NOMO-1 treated with DMSO at 0.1 percent for 48 hours (cell line): Measurements from ENCODE around the gene CFAP61.
A peak's percentile ranks its signal among the peaks of the same experiment; 100 is the strongest.

Experiments
- DNase-seq: peaks from one replicate; lab custom pipeline; 2025; ENCODE audit not compliant: unreplicated experiment; lab: John Stamatoyannopoulos, UW

The CFAP61 gene

GRCh38 chr20:20386192-20386591 lies 333.9 kb downstream of the CFAP61 start:
- DNase-seq, result no peak

GRCh38 chr20:20390393-20390792 lies 338.1 kb downstream of the CFAP61 start:
- DNase-seq, result no peak

DNA sequence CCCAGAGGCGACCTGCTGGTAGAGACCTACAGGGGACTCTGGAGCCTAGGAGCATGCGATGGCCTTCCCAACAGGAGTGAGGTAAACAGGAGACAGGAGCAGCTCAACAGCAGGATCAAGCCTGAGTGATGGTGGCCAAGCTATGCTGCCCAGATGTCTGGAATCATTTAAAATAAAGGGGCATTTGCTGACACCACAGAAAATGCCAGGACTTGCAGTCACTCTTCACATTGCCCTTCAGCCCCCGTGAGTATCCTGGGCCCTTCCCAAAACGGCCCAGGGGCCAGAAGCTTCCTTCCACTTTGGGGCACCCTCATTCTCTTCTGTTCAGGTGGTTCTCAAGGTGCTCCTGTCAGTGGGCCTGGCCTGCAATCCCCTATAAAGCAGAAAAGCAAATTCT lies 338.8 kb downstream of the CFAP61 start:
- DNase-seq, result no peak

DNA sequence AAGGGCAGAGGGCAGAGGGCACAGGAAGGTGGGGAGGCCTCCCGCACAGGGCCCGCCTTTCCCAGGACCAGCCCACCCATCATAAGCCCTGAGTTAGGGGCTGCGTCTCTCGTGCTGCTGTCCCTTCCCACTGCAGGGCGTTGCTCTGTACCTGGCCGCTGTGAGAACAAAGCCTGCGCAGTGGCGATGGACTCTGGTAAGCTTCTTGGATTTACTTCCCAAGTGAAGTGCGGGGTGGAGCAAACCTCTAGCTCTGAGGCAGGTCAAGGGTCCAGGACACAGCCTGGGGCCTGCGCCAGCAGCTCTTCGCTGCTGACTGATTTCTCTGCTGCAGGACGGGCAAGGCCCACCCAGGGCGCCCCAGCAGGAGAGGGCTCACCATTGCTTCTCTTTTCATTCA lies 339.4 kb downstream of the CFAP61 start:
- no peak for DNase-seq

GRCh38 chr20:20393207-20394120 lies 341.1 kb downstream of the CFAP61 start:
- peak; percentile 49 for DNase-seq

GRCh38 chr20:20395087-20395486 lies 342.8 kb downstream of the CFAP61 start:
- no peak for DNase-seq

- DNase-seq, result no peak
Observed at GRCh38 chr20:20395903-20396568, 343.7 kb downstream of the CFAP61 start.

- DNase-seq, result no peak
Observed at GRCh38 chr20:20396794-20397193, 344.5 kb downstream of the CFAP61 start.

DNA sequence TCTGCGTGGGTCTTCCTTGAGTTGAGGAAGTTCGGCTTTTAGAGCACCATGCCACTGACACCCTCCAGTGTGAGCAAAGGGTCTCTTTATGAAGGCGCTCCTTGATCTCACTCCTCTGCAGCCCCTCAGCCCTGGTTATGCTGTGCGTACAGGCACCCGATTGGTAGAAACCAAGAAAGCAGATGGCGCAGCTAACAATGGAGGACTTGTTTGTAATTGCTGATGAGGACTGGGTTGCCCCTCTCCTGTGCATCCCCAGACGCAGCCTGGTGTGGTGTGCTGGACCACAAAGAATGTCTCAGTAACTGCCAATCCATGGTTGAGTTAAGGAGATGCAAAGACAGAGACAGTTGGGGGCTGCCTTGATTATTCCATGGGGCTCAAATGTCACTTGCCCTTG lies 345.8 kb downstream of the CFAP61 start:
- DNase-seq, result no peak

- DNase-seq, result no peak
Observed at GRCh38 chr20:20399531-20400500, 347.5 kb downstream of the CFAP61 start.

GRCh38 chr20:20401991-20402390 lies 349.7 kb downstream of the CFAP61 start:
- DNase-seq, result no peak

DNA sequence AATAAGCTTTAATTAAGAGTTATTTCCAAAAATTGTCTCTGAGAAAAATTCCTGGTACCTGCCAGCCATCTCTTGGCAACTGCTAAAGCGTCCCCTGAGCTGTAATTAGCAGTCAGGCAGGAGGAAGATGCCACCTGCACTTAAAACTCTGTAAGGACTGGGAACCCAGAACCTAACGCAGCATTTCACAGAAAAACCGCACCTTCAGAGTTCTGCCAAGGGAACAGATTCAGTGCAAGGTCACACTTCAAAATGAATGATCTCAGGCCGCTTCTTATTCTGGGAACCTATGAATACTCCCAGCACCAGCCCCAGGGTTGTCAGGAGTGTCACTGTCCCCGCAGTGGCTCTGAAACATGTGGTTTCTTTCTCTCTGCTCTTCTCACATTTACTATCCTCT lies 352.3 kb downstream of the CFAP61 start:
- no peak for DNase-seq

DNA sequence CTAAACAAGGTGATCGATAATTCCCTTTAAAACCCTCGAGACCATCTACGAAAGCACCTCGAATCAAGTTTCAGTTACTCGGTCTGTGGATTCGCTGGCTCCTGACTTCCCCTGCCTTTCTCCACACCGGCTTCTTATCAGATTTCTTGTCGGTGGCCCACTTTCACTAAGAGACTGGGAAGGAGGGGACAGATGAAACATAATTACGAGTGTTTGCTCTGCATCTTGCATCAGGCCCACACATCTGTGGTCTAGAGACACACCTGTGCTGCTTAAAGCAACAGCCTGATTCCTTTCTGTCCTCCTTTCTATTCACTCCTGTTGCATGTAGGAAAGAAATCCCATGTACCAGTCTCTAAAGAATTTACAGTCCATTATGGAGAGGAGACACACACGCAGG lies 353.3 kb downstream of the CFAP61 start:
- DNase-seq, result no peak

- DNase-seq, result no peak
Observed at GRCh38 chr20:20406306-20406705, 354.0 kb downstream of the CFAP61 start.

DNA sequence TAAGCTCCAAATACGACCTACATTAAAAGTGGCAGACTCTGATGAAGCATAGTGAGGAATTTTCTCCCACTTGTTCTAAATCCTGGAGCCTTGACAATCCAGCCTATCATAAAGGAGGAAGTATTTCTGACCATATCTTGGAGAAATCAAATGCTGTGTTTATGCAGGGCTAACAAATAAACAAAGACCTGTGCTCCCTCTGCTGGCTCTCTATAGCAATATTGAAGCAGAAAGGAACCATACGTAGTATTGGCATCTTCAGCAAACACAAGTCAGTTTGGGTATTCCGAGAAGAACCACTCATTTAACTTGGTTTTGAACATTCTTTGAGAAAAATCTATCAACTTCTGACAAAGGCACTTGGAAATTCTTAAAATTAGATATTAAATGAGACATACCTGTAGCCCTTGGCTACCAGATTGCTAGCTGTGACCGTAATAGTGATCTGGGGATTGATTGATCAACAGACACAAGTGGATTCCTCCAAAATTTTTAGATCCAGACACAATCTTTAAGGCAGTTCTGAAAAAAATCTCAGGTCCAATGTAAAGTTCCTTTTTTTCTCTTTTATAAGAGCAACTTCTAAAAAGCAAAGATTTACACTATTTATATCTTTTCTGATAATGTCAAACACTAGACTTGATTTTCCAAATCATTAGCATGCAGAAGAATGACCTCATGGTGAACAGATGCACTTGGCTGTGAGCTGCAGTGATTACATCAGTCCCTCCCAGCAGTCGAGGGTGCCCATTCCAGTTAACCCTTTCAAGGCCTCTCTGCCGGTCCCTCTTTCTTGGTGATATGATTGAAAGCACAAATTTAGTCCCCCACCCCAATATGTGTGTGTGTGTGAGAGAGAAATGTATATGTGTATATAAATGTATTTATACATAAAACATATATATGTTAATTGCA lies 355.8 kb downstream of the CFAP61 start:
- no peak for DNase-seq

DNA sequence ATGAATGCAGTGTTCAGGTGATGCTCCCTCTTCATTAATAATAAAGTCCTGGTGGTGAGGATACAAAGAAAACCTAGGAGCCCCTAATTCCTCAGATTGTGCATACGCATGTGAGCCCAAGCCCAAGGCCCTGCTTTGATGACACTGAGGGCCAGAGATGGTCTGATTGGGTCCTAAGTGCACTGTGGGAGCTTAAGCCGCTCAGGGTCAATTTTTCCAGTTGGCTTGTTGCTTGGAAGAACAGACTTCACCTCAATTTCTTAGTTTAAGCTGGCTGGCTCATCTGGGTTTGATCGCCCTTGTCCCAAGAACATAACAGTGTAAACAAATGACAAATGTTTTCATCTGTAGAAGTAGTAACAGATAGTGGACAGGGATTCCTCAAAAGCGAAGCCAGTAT lies 357.0 kb downstream of the CFAP61 start:
- DNase-seq, result no peak
